ENCODE data around the gene CLIC4.

CLIC4 gene

DNA sequence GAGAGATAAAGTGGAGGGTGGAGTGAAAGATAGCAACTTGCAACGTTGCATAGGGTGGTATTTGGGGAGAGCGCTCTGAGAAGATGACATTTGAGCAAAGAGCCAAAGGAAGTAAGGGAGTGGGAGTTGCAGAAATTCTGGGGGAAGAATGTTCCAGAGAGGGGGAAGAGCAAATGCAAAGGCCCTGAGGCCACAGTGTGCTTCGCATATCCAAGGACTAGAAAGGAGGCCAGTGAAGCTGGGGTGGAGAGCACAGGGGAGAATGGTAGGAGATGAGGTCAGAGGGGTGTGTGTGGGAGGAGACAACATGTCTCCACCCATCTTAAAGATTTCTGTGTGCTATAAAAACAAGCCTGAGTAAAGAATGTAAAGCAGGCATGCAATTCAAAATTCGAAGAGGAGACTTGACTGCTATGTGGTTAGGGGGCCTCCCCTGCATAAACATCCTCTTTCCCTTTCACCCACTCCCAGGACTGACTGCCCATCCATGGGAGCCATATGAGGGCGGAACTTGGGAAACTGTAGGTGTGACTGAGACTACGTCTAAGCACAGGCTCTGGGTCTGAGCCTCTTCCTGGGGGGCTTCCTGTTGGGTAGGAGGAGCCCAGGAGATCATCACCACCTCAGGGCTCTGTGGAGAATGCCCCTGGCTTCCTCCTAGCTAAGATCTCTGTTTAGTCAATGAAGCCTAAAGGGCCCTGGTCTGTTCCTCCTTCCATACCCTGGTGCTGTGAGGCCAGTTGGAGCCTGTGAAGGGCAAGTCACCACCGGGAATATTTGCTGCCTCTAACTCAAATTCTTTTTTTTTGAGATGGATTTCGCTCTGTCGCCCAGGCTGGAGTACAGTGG is 2.9 kb upstream of the CLIC4 start:
- peak; percentile 53 for DNase-seq (ENCODE audit: low read depth)
- TF ChIP-seq, protein P1, sequence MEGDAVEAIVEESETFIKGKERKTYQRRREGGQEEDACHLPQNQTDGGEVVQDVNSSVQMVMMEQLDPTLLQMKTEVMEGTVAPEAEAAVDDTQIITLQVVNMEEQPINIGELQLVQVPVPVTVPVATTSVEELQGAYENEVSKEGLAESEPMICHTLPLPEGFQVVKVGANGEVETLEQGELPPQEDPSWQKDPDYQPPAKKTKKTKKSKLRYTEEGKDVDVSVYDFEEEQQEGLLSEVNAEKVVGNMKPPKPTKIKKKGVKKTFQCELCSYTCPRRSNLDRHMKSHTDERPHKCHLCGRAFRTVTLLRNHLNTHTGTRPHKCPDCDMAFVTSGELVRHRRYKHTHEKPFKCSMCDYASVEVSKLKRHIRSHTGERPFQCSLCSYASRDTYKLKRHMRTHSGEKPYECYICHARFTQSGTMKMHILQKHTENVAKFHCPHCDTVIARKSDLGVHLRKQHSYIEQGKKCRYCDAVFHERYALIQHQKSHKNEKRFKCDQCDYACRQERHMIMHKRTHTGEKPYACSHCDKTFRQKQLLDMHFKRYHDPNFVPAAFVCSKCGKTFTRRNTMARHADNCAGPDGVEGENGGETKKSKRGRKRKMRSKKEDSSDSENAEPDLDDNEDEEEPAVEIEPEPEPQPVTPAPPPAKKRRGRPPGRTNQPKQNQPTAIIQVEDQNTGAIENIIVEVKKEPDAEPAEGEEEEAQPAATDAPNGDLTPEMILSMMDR (IDR thresholded peaks at IDR 0.05; ENCODE audit: insufficient read depth, low read depth, low read length, missing control alignments), result no peak
- H3K4me3 ChIP-seq (ENCODE audit: low read length), result no peak overlapping the region

DNA sequence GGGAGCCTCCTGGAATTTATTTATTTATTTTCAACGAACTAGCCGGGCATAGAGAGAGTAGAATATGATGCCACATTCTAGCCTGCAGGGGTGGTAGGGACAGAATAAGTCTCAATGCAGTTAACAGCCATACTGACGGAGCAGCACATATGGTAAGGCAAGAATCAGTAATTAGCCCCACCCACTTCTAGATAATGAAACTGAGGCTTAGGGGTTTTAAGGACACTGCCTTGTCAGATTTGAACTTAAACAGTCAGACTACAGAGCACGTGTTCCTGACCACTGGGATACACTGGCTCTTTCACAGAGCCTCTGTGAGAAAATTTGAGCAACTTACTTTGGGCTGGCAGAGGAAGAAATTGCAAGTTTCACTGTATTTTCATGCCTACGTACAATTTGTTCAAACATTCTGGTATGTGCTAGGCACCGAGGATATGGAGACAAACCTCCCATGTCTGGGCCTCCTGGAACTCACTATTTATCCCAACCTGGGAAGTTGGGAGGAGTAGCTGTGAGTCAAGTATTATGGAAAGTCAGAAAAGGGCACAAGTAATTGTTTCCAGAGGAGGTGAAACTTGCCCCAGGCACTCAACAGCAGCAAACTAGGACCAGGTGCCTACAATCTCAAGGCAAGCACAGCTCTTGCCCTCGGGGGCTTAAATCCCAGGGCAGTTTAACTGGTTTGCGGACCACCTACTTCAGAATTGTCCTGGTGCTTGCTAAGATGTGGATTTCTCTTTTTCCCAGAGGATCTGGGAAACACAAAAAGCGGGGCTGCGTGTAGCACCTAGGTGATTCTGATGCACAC is 1.6 kb upstream of the CLIC4 start:
- TF ChIP-seq, protein P1 (IDR thresholded peaks at IDR 0.05; ENCODE audit: insufficient read depth, low read depth, low read length, missing control alignments), result no peak

DNA sequence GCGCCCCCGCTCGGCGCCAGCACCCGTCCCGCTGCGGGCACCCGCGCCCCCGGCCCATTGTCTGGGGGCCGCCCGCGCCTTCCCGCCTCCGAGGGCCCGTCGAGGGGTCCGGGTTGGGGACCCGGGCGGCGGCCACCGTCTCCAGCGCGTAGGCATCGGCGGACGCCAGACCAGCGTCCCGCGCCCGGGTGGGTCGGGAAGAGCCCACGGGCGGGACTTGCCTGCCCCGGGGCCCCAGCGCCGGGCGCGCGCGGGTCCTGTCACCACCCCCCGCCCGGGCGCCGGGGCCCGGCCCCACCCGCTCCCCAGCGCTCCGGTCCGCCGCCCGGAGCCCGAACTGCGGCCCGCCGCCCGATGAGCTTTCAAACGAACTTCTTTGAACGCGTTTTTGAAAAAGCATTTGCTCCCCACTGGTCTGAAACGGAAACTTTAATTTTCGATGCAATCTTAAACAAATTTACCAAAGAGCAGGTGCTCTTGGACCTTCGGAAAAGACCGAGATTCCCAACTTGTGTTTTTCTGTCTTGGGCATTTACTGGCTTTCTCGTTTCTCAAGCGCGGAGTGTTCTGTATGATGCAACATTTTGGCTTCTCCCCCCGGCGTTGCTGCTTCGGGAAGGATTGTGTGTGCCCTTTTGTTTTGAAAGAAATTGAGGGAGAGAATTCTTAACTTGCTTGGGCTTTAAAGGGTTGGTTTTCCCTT is 615 bp downstream of the CLIC4 start:
- peak overlapping the region; percentile 84 for H3K4me3 ChIP-seq (ENCODE audit: low read length)
- DNase-seq (ENCODE audit: low read depth), result peak; percentile 85
- TF ChIP-seq, protein P1 (IDR thresholded peaks at IDR 0.05; ENCODE audit: insufficient read depth, low read depth, low read length, missing control alignments), result no peak

More for the DNA sequence above, 1.6 kb upstream of the CLIC4 start:
- peak; percentile 85 for DNase-seq (ENCODE audit: low read depth)
- no peak overlapping the region for H3K4me3 ChIP-seq (ENCODE audit: low read length)

DNA sequence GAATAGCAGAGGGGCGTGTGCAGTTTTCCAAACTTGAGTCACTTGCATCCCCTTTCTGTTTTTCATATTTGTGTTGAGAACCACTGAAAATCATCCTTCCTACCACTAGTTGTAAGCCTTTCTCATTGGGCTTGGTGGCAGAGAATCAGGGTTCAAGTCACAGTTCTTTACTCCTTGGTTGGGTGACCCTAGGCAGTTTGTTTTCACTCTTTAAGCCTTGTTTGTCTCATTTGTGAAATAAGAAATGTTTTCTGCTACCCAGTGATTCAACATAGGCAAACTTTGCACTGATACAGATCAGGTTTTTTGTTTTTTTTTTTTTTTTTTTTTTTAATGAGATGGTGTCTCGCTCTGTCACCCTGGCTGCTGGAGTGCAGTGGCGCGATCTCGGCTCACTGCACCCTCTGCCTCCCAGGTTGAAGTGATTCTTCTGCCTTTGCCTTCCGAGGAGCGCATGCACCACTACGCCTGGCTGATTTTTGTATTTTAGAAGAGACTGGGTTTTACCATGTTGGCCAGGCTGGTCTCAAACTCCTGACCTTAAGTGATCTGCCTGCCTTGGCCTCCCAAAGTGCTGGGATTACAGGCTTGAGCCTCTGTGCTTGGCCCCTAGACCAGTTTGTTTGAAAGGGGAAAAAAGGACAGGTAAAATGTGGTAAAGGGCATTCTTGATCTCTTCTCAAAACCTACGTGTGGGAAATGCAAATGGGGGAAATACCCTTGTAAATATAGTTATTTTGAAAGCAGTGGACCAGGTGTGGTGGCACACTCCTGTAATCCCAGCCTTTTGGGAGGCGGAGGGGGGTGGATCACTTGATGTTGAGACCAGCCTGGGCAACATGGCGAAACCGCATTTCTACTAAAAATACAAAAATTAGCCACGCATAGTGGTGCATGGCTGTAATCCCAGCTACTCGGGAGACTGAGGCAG is 3.2 kb downstream of the CLIC4 start:
- TF ChIP-seq, protein P1 (IDR thresholded peaks at IDR 0.05; ENCODE audit: insufficient read depth, low read depth, low read length, missing control alignments), result no peak
- DNase-seq (ENCODE audit: low read depth), result no peak
- no peak overlapping the region for H3K4me3 ChIP-seq (ENCODE audit: low read length)

DNA sequence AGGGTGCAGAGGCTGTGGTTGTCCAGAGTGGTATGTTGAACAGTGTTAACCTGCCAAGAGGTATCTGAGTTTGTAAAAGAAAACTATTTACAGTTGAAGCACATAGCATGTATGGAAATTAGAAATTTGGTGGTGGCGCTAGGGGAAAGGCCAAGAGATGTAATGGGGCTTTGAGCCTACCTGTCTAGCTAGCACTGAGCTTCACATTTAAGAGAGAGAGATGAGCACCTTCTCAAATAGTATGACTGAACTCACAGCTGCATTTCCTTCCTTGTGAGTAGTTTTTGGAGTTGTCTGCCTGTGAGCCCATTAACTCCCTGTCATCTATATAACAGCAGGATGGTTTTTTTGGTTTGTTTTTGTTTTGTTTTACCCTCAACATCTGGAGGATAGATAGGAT is 4.0 kb downstream of the CLIC4 start:
- no peak for DNase-seq (ENCODE audit: low read depth)
- H3K4me3 ChIP-seq (ENCODE audit: low read length), result no peak overlapping the region

More for the DNA sequence above, 4.0 kb downstream of the CLIC4 start:
- TF ChIP-seq, protein P1 (IDR thresholded peaks at IDR 0.05; ENCODE audit: insufficient read depth, low read depth, low read length, missing control alignments), result no peak
